HepG2 (cell line): Measurements from ENCODE around the gene PTPN12. TPM values are rescaled to one million over a fixed set of nuclear protein-coding genes. Genes with fewer than 3 reads are reported as not detected.

Experiments
- ATAC-seq: fragments of 200-7000 bp; cut with Tn5 transposase; 3 replicates; pipeline ENCODE4 v1.9.1; 2020; ENCODE audit warnings: mild to moderate bottlenecking, moderate library complexity
- BruUV-seq: library from RNA; stranded (reverse); fragments of 400-500 nt; replicated peaks from 2 replicates; lab custom pipeline; 2021; lab: Mats Ljungman, UMichigan
- CTCF ChIA-PET: fragments of 300-600 bp; formaldehyde crosslinking; extraction: SDS; loops from one replicate; lab custom pipeline; 2021; ENCODE audit warnings: low total read pairs, inconsistent platforms, low intra/inter-chr PET ratio; lab: Yijun Ruan, JAX
- POLR2A ChIA-PET: fragments of 350-600 bp; sonication (Branson Sonifier 250); formaldehyde crosslinking; loops from one replicate; lab custom pipeline; 2020; ENCODE audit warnings: antibody characterized with exemption, inconsistent platforms; lab: Yijun Ruan, JAX
- DNase-seq: peaks from one replicate; pipeline ENCODE4 v3.0.0-alpha.2; 2015; ENCODE audit warnings: low spot score
- FAIRE-seq: peaks from 3 replicates; lab custom pipeline; 2011; peaks lifted over from hg19 to GRCh38; lab: Jason Lieb, UNC
- H2AFZ ChIP-seq: one replicate; pipeline ENCODE4 v1.6.1; 2011; ENCODE audit warnings: low read length, inconsistent platforms
- H3K27ac ChIP-seq: fragments of 300-600 bp; 3 replicates; pipeline ENCODE4 v1.8.0; 2011; ENCODE audit warnings: mixed run types, mild to moderate bottlenecking, mixed read lengths, low read length, inconsistent platforms; ENCODE audit not compliant: insufficient read depth; ENCODE audit errors: extremely low read length
- H3K27me3 ChIP-seq, 2 experiments: fragments of 200-600 bp in 1 of 2; 2 replicates in 1 of 2; 3 replicates in 1 of 2; pipeline versions ENCODE4 v1.6.0 to v1.8.0; 2011; ENCODE audit warnings: low read length in 2 of 2, mild to moderate bottlenecking in 2 of 2, moderate library complexity in 2 of 2, inconsistent platforms in 1 of 2; ENCODE audit not compliant: insufficient read depth in 2 of 2, control insufficient read depth in 1 of 2
- H3K36me3 ChIP-seq, 2 experiments: fragments of 200-600 bp in 1 of 2; replicated peaks in 1 of 2; 2 replicates in 1 of 2; 3 replicates in 1 of 2; pipeline versions ENCODE4 v1.5.1 to v1.8.0; 2011; ENCODE audit warnings: low read length in 2 of 2, inconsistent platforms in 1 of 2; ENCODE audit not compliant: insufficient read depth in 2 of 2, control insufficient read depth in 1 of 2
- H3K4me1 ChIP-seq: 2 replicates; pipeline ENCODE4 v1.5.1; 2012; ENCODE audit warnings: low read length, inconsistent platforms; ENCODE audit not compliant: insufficient read depth
- H3K4me2 ChIP-seq: 2 replicates; pipeline ENCODE4 v1.6.0; 2011; ENCODE audit warnings: low read depth, low read length, inconsistent platforms
- H3K4me3 ChIP-seq, 3 experiments: fragments of 200-600 bp in 1 of 3; sonication (generic), shearing (Covaris generic) in 1 of 3; replicated peaks in 1 of 3; 2 replicates each; pipeline ENCODE4 v1.5.1; 2011 to 2016; ENCODE audit warnings: low read length in 3 of 3, inconsistent platforms in 2 of 3, low read depth in 2 of 3, mild to moderate bottlenecking in 2 of 3, control low read depth in 1 of 3, mixed read lengths in 1 of 3; ENCODE audit not compliant: insufficient read depth in 1 of 3
- H3K79me2 ChIP-seq: one replicate; pipeline ENCODE4 v1.6.1; 2011; ENCODE audit warnings: low read length, inconsistent platforms; ENCODE audit not compliant: insufficient read depth
- H3K9ac ChIP-seq: 2 replicates; pipeline ENCODE4 v1.6.0; 2011; ENCODE audit warnings: mild to moderate bottlenecking, low read depth, low read length, inconsistent platforms; ENCODE audit not compliant: insufficient read depth
- H3K9me3 ChIP-seq: 2 replicates; pipeline ENCODE4 v1.5.1; 2012; ENCODE audit warnings: mild to moderate bottlenecking, low read length
- H4K20me1 ChIP-seq: 2 replicates; pipeline ENCODE4 v1.6.0; 2011; ENCODE audit warnings: inconsistent platforms, mild to moderate bottlenecking, low read length, moderate library complexity; ENCODE audit not compliant: insufficient read depth
- ETS1 ChIP-seq: sonication (generic); formaldehyde crosslinking; IDR thresholded peaks from 2 replicates; pipeline ENCODE4 v1.4.0; 2020; ENCODE audit warnings: missing genetic modification reagents
- RAD21 ChIP-seq: fragments of 450-650 bp; formaldehyde crosslinking; IDR thresholded peaks from 2 replicates; pipeline ENCODE4 v1.5.0; 2020; ENCODE audit warnings: mild to moderate bottlenecking
- RNF219 ChIP-seq: sonication (generic); formaldehyde crosslinking; IDR thresholded peaks from 2 replicates; pipeline ENCODE4 v1.5.0; 2020; ENCODE audit warnings: mild to moderate bottlenecking, missing genetic modification reagents
- SAP130 ChIP-seq: IDR thresholded peaks from 2 replicates; pipeline ENCODE4 v1.6.1; 2016; ENCODE audit warnings: low read depth
- SCMH1 ChIP-seq: sonication (generic); formaldehyde crosslinking; IDR thresholded peaks from 2 replicates; pipeline ENCODE4 v1.9.0; 2021; ENCODE audit warnings: missing genetic modification reagents, mild to moderate bottlenecking, borderline replicate concordance
- SOX13 ChIP-seq, 3 experiments: fragments of 450-650 bp in 1 of 3; sonication (generic) in 1 of 3; formaldehyde crosslinking in 1 of 3; IDR thresholded peaks in 2 of 3; conservative IDR thresholded peaks in 1 of 3; 2 replicates each; pipeline versions ENCODE4 v1.5.0 to v1.6.1; 2016 to 2020; ENCODE audit warnings: antibody characterized with exemption in 1 of 3, mild to moderate bottlenecking in 1 of 3, missing compliant biosample characterization in 1 of 3, missing genetic modification reagents in 1 of 3, moderate library complexity in 1 of 3
- STAT6 ChIP-seq: sonication (generic); formaldehyde crosslinking; IDR thresholded peaks from 2 replicates; pipeline ENCODE4 v1.4.0; 2020; ENCODE audit warnings: missing genetic modification reagents, mild to moderate bottlenecking, borderline replicate concordance
- ZBTB33 ChIP-seq: sonication (generic); formaldehyde crosslinking; IDR thresholded peaks from 2 replicates; pipeline ENCODE4 v1.4.0; 2020; ENCODE audit warnings: missing genetic modification reagents
- ZNF597 ChIP-seq: sonication (generic); formaldehyde crosslinking; IDR thresholded peaks from 2 replicates; pipeline ENCODE4 v1.5.0; 2020; ENCODE audit warnings: missing genetic modification reagents
- ZNF674 ChIP-seq: sonication (generic); formaldehyde crosslinking; IDR thresholded peaks from 2 replicates; pipeline ENCODE4 v1.5.0; 2020; ENCODE audit warnings: low read depth, mild to moderate bottlenecking, missing genetic modification reagents
- ZNF761 ChIP-seq: sonication (generic); formaldehyde crosslinking; conservative IDR thresholded peaks from 2 replicates; pipeline ENCODE4 v1.4.0; 2020; ENCODE audit warnings: mild to moderate bottlenecking, missing genetic modification reagents
- ZNF841 ChIP-seq: sonication (generic); formaldehyde crosslinking; IDR thresholded peaks from 2 replicates; pipeline ENCODE4 v1.8.1; 2023; ENCODE audit warnings: missing genetic modification reagents, borderline replicate concordance
- whole genome bisulfite sequencing: methylation state at CpG from one replicate; pipeline ENCODE4 v1.1.6; 2017; ENCODE audit warnings: low lambda C conversion rate; 5-methylcytosine and 5-hydroxymethylcytosine counted together
- in situ Hi-C: cut with HindIII; loops from 2 replicates; pipeline ENCODE4 v1.10.0; 2017; ENCODE audit warnings: low pct_unique_long_range_greater_than_20kb; ENCODE audit not compliant: extremely low pct_ligation_motif_present
- intact Hi-C: fragments of 100-400 bp; cut with micrococcal nuclease; formaldehyde crosslinking; loops from one replicate; pipeline ENCODE4 v1.10.0; 2022; ENCODE audit not compliant: unreplicated experiment
- polyA plus RNA-seq, 8 experiments: library from polyadenylated mRNA; depleted of rRNA in 3 of 8; stranded (reverse) in 7 of 8; unstranded in 1 of 8; fragments of >200 nt; fragmentation: Illumina TruSeq in 4 of 8; extraction: Trizol in 4 of 8; gene quantifications; 2 replicates each; pipeline versions ENCODE4 v1.2.1 to v1.2.3, GENCODE V29; 2011 to 2016; ENCODE audit warnings: low read depth in 4 of 8, missing spikeins in 1 of 8, mixed read lengths in 1 of 8; ENCODE audit not compliant: insufficient read depth in 1 of 8
- total RNA-seq, 5 experiments: library from RNA; depleted of rRNA; stranded (reverse); fragments of >200 nt; fragmentation: Illumina TruSeq; extraction: Trizol; gene quantifications; 2 replicates each; pipeline ENCODE4 v1.2.3, GENCODE V29; 2016; ENCODE audit warnings: low read depth in 1 of 5

Gene PTPN12
- total and polyA plus RNA-seq, 2 of the 13 experiments (the other 11 are each of a cell fraction or from before 2014, with no cell fraction given): 22.9 to 56.8 TPM

- TF ChIP-seq ZBTB33 (CRISPR knock-in tag) (no peak), SAP130 (peak; percentile 14; the same call in 1 of the 2 replicates), SOX13 (IDR thresholded peaks at IDR 0.05) (no peak), SOX13 (CRISPR knock-in tag; conservative IDR thresholded peaks at IDR 0.05 in 1 of 2, IDR thresholded peaks at IDR 0.05 in 1 of 2) (peak in 1 of 2 experiments; percentile 22; a peak in 1 of 4 replicates)
Observed at GRCh38 chr7:77685233-77685632, 148.1 kb downstream of the PTPN12 start (continued).

GRCh38 chr7:77687100-77687746, 150.1 kb downstream of the PTPN12 start:
- CTCF ChIA-PET: no interaction called here
- BruUV-seq: TSS peak; percentile 28
- TF ChIP-seq ETS1 (no peak), ZNF674 (no peak), ZNF761 (no peak), ZNF597 (CRISPR knock-in tag) (no peak), RAD21 (no peak), SCMH1 (no peak), ZNF841 (no peak), STAT6 (CRISPR knock-in tag) (no peak), RNF219 (no peak)

More at GRCh38 chr7:77687100-77687746, 150.1 kb downstream of the PTPN12 start:
- no peaks in the 10 kb centered on the region for H3K27me3 ChIP-seq
- no peaks in the 10 kb centered on the region for H3K9me3 ChIP-seq
- H4K20me1 ChIP-seq: peaks cover 4% of the 10 kb centered on the region
- in situ Hi-C loops (no loop called here), intact Hi-C loops (no loop called here)
- FAIRE-seq: no peak
- ATAC-seq: no peak
- H3K4me1 ChIP-seq: peaks cover 63% of the 10 kb centered on the region
- no peak overlapping the region for H2AFZ ChIP-seq
- no peak overlapping the region for H3K27ac ChIP-seq
- DNase-seq: no peak
- H3K4me3 ChIP-seq: no peak overlapping the region
- H3K4me2 ChIP-seq: no peak overlapping the region
- peaks cover 56% of the 10 kb centered on the region for H3K79me2 ChIP-seq
- peaks cover 7 to 28% of the 10 kb centered on the region in 2 experiments; a peak in 4 of 5 replicates for H3K36me3 ChIP-seq
- H3K9ac ChIP-seq: no peak overlapping the region
- 94% methylated on average over 1 of the region's 1 CpG for WGBS
- POLR2A ChIA-PET: interaction anchor here (1.2 kb wide), 1 partner anchor 9 kb away, joined by 3 read pairs; the partner anchor contains the start of gene RSBN1L
